LNCAP (cell line): Measurements from ENCODE around the gene SYPL1.

Experiments used
- CTCF ChIP-seq: fragments of 450-650 bp; IDR thresholded peaks from 2 replicates; pipeline ENCODE4 v1.5.1; 2017; ENCODE audit warnings: mild to moderate bottlenecking

SYPL1 gene

GRCh38 chr7:106050002-106050745 is 61.9 kb downstream of the SYPL1 start:
- no peak for TF ChIP-seq CTCF

- no peak for TF ChIP-seq CTCF
Observed at GRCh38 chr7:106049139-106049752, 62.9 kb downstream of the SYPL1 start.

- TF ChIP-seq CTCF = no peak
Observed at GRCh38 chr7:106048706-106049020, 63.4 kb downstream of the SYPL1 start.

DNA sequence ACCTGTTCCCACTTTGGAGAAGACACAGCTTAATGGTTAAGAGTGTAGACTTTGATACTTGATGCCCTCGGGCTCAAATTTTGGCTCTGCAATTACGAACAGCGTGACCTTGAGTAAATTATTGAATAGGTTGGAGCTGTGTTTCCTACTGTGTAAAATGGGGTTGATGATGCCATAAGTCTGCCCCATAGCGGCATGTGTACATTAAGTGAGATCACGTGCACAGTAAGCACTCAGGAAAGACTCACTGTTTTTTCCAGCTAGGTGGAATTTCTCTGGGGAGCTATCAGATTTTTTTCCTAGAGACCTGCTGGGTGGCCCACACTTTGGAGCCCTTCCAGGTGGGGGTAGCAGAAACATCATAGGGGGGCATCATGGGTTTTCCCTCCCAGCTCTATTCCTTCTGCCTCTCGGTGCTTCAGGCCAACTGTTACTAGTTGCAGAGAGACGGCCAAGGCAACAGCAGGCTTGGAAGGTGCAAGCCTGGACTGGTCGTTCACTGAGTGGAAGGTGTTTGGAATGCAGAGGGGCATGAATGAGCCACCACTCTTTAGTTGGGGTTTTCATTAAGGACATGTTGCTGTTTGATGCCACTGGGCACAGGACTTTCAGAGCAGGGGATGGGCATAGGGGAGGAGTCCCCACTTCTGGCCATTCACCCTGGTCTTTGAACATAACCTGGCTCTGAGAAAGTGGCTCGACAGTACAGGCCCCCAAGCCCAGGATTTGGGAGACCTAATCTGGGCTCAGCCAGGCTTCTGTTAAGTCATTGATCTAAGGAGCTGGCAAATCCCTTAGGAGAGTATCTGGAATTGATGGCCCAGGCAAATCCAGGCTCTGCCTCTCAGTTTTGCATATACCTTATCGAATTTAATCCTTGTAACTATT is 64.0 kb downstream of the SYPL1 start:
- no peak for TF ChIP-seq CTCF

DNA sequence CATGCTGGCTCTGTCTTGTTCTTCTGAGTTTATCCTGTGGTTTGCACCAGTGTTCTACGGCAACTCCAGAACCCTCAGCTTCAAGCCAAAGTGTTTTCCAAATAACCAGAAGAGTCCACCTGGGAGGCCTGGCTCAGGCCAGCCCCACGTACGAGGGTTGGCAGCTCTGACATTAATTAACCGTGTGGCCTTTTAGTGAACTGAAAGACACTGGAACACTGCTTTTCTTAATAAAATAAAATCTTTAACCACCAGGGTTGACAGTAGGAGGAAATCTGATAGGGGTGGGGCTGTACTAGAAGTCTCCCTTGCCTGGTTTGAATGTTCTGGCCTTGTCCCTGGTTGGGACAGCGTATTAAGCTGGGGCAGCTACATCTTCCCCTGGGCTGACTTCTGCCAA is 64.9 kb downstream of the SYPL1 start:
- no peak for TF ChIP-seq CTCF

GRCh38 chr7:106045586-106045985 is 66.5 kb downstream of the SYPL1 start:
- TF ChIP-seq CTCF = no peak

DNA sequence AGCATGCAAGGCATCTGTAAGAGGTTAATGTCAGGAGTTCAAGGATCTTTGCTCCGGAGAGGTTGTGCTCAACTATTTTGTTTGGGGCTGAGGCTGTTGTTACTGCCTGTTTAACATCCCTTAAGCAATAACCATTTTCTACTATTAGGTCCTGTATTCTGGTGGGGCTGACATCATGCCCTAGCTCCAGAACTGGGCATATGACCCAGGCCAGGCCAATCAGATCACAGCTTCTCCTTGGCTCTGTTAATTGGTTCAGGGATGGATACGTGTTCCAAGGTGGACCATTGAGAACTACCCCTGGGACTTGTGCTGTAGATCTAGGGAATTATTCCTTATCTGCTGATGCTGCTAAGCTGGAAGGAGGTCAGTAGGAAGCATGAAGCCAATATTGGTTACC is 67.0 kb downstream of the SYPL1 start:
- TF ChIP-seq CTCF = no peak
